WTC11 (cell line): ENCODE results near the gene COQ2. TPM values are rescaled to one million over a fixed set of nuclear protein-coding genes. Genes with fewer than 3 reads are reported as not detected.

ENCODE experiments used
- ATAC-seq: fragments of 200-7000 bp; cut with Tn5 transposase; 2 replicates; pipeline ENCODE4 v1.10.0; 2021; ENCODE audit warnings: mild to moderate bottlenecking, moderate library complexity
- CTCF ChIA-PET: fragments of 300-600 bp; sonication (Branson Sonifier 250); formaldehyde crosslinking; loops from one replicate; lab custom pipeline; 2021; ENCODE audit warnings: antibody characterized with exemption; lab: Charles Lee
- POLR2A ChIA-PET: fragments of 350-600 bp; sonication (Branson Sonifier 250); formaldehyde crosslinking; loops from one replicate; lab custom pipeline; 2021; ENCODE audit warnings: antibody characterized with exemption; lab: Charles Lee
- DNase-seq: peaks from one replicate; pipeline ENCODE4 v3.0.0; 2021; ENCODE audit warnings: low spot score
- H3K27ac Mint-ChIP-seq: 2 replicates; pipeline ENCODE4 v1.8.0; 2021; ENCODE audit warnings: mixed read lengths
- H3K27me3 Mint-ChIP-seq: 2 replicates; pipeline ENCODE4 v1.8.0; 2021; ENCODE audit warnings: low read depth, mild to moderate bottlenecking, moderate library complexity, mixed read lengths
- H3K36me3 Mint-ChIP-seq: 2 replicates; pipeline ENCODE4 v1.8.0; 2021; ENCODE audit warnings: mixed read lengths
- H3K4me1 Mint-ChIP-seq: 2 replicates; pipeline ENCODE4 v1.8.0; 2022; ENCODE audit warnings: mixed read lengths
- H3K4me3 Mint-ChIP-seq: 2 replicates; pipeline ENCODE4 v1.8.0; 2021; ENCODE audit warnings: mild to moderate bottlenecking, moderate library complexity, mixed read lengths
- H3K9me3 Mint-ChIP-seq: 2 replicates; pipeline ENCODE4 v1.8.0; 2021; ENCODE audit warnings: mixed read lengths
- ATF1 ChIP-seq: sonication (generic); formaldehyde crosslinking; IDR thresholded peaks from 2 replicates; pipeline ENCODE4 v1.8.1; 2023; ENCODE audit warnings: mild to moderate bottlenecking, moderate library complexity, missing genetic modification reagents
- CREB1 ChIP-seq: sonication (generic); formaldehyde crosslinking; IDR thresholded peaks from 2 replicates; pipeline ENCODE4 v1.8.0; 2023; ENCODE audit warnings: mild to moderate bottlenecking, missing genetic modification reagents
- CREM ChIP-seq: sonication (generic); formaldehyde crosslinking; IDR thresholded peaks from 2 replicates; pipeline ENCODE4 v1.8.1; 2022; ENCODE audit warnings: mild to moderate bottlenecking, missing genetic modification reagents, moderate library complexity
- ESRRA ChIP-seq: sonication (generic); formaldehyde crosslinking; IDR thresholded peaks from 2 replicates; pipeline ENCODE4 v1.8.1; 2022; ENCODE audit warnings: mild to moderate bottlenecking, missing genetic modification reagents, borderline replicate concordance
- ETV6 ChIP-seq: sonication (generic); formaldehyde crosslinking; IDR thresholded peaks from 2 replicates; pipeline ENCODE4 v1.8.1; 2022; ENCODE audit warnings: mild to moderate bottlenecking, missing genetic modification reagents
- FOXK1 ChIP-seq: sonication (generic); formaldehyde crosslinking; IDR thresholded peaks from 2 replicates; pipeline ENCODE4 v1.8.0; 2022; ENCODE audit warnings: mild to moderate bottlenecking, moderate library complexity, missing genetic modification reagents
- GTF2I ChIP-seq: fragments of 250-450 bp; sonication (Bioruptor Pico); conservative IDR thresholded peaks from 2 replicates; pipeline ENCODE4 v1.4.0; 2021; ENCODE audit warnings: mild to moderate bottlenecking
- IRF2 ChIP-seq: sonication (generic); formaldehyde crosslinking; IDR thresholded peaks from 2 replicates; pipeline ENCODE4 v1.8.0; 2022; ENCODE audit warnings: low read depth, missing genetic modification reagents, borderline replicate concordance
- JAZF1 ChIP-seq: fragments of 250-450 bp; sonication (Bioruptor Pico); IDR thresholded peaks from 2 replicates; pipeline ENCODE4 v1.9.0; 2021; ENCODE audit warnings: moderate library complexity, mild to moderate bottlenecking, inconsistent platforms
- JUN ChIP-seq: sonication (generic); formaldehyde crosslinking; IDR thresholded peaks from 2 replicates; pipeline ENCODE4 v1.8.0; 2023; ENCODE audit warnings: mild to moderate bottlenecking, missing genetic modification reagents
- NFATC4 ChIP-seq: fragments of 250-450 bp; sonication (Bioruptor Pico); IDR thresholded peaks from 2 replicates; pipeline ENCODE4 v1.9.0; 2021; ENCODE audit warnings: mild to moderate bottlenecking
- PRRX2 ChIP-seq: fragments of 250-450 bp; sonication (Bioruptor Pico); IDR thresholded peaks from 2 replicates; pipeline ENCODE4 v1.8.0; 2021; ENCODE audit warnings: mild to moderate bottlenecking
- TCF7 ChIP-seq: sonication (generic); formaldehyde crosslinking; IDR thresholded peaks from 2 replicates; pipeline ENCODE4 v1.8.0; 2022; ENCODE audit warnings: mild to moderate bottlenecking, low read depth, missing genetic modification reagents, moderate library complexity
- TEAD1 ChIP-seq: sonication (generic); formaldehyde crosslinking; IDR thresholded peaks from 2 replicates; pipeline ENCODE4 v1.8.0; 2022; ENCODE audit warnings: mild to moderate bottlenecking, missing genetic modification reagents
- TEAD4 ChIP-seq: sonication (generic); formaldehyde crosslinking; IDR thresholded peaks from 2 replicates; pipeline ENCODE4 v1.8.0; 2022; ENCODE audit warnings: mild to moderate bottlenecking, missing genetic modification reagents
- ZNF423 ChIP-seq: fragments of 250-450 bp; sonication (Bioruptor Pico); IDR thresholded peaks from 2 replicates; pipeline ENCODE4 v2.1.2; 2022; ENCODE audit warnings: mild to moderate bottlenecking, moderate library complexity
- ZNF671 ChIP-seq: fragments of 250-450 bp; sonication (Bioruptor Pico); IDR thresholded peaks from 2 replicates; pipeline ENCODE4 v1.8.0; 2021; ENCODE audit warnings: mild to moderate bottlenecking
- total RNA-seq: library from RNA; stranded (reverse); gene quantifications from 3 replicates; pipeline ENCODE4 v1.2.3, GENCODE V29; 2021
- TF ChIP-seq, protein P1 (sequence below): sonication (generic); formaldehyde crosslinking; IDR thresholded peaks from 2 replicates; pipeline ENCODE4 v1.8.1; 2023; ENCODE audit warnings: mild to moderate bottlenecking, missing genetic modification reagents, borderline replicate concordance
- TF ChIP-seq, protein P2 (sequence below): sonication (generic); formaldehyde crosslinking; IDR thresholded peaks from 2 replicates; pipeline ENCODE4 v1.8.1; 2022; ENCODE audit warnings: mild to moderate bottlenecking, moderate library complexity, missing genetic modification reagents
- TF ChIP-seq, protein P3 (sequence below): sonication (generic); formaldehyde crosslinking; IDR thresholded peaks from 2 replicates; pipeline ENCODE4 v1.8.0; 2022; ENCODE audit warnings: mild to moderate bottlenecking, missing genetic modification reagents
- TF ChIP-seq, protein P4 (sequence below): sonication (generic); formaldehyde crosslinking; IDR thresholded peaks from 2 replicates; pipeline ENCODE4 v1.8.0; 2022; ENCODE audit warnings: mild to moderate bottlenecking, missing genetic modification reagents
- TF ChIP-seq, protein P5 (sequence below): sonication (generic); formaldehyde crosslinking; IDR thresholded peaks from 2 replicates; pipeline ENCODE4 v1.8.0; 2023; ENCODE audit warnings: missing genetic modification reagents

Gene COQ2
- total RNA-seq, 1 experiment from 2014 or later = 21.6 TPM

DNA sequence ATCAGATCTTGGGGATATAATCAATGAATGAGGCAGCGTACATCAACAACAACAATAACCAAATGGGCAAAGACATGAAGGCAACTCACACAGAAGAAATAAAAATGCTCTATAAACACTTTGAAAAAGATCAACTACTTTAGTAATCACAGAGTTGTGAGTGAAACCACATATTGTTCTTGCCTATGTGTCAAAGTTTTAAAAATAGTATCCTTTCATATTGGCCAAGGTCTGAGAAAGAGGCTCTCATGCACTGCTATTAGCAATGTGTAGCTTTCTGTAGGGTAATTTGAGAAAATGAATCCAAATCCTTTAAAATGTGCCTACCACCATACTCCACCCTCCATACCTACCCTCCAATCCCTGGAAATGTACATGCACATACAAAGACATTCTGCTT is 25.0 kb downstream of the COQ2 start:
- peaks cover 9% of the 10 kb centered on the region; the same call in 1 of the 2 replicates for H3K36me3 Mint-ChIP-seq
- no peaks in the 10 kb centered on the region for H3K4me1 Mint-ChIP-seq
- TF ChIP-seq, protein P1, sequence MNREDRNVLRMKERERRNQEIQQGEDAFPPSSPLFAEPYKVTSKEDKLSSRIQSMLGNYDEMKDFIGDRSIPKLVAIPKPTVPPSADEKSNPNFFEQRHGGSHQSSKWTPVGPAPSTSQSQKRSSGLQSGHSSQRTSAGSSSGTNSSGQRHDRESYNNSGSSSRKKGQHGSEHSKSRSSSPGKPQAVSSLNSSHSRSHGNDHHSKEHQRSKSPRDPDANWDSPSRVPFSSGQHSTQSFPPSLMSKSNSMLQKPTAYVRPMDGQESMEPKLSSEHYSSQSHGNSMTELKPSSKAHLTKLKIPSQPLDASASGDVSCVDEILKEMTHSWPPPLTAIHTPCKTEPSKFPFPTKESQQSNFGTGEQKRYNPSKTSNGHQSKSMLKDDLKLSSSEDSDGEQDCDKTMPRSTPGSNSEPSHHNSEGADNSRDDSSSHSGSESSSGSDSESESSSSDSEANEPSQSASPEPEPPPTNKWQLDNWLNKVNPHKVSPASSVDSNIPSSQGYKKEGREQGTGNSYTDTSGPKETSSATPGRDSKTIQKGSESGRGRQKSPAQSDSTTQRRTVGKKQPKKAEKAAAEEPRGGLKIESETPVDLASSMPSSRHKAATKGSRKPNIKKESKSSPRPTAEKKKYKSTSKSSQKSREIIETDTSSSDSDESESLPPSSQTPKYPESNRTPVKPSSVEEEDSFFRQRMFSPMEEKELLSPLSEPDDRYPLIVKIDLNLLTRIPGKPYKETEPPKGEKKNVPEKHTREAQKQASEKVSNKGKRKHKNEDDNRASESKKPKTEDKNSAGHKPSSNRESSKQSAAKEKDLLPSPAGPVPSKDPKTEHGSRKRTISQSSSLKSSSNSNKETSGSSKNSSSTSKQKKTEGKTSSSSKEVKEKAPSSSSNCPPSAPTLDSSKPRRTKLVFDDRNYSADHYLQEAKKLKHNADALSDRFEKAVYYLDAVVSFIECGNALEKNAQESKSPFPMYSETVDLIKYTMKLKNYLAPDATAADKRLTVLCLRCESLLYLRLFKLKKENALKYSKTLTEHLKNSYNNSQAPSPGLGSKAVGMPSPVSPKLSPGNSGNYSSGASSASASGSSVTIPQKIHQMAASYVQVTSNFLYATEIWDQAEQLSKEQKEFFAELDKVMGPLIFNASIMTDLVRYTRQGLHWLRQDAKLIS (CRISPR knock-in tag) = no peak
- TF ChIP-seq, protein P2, sequence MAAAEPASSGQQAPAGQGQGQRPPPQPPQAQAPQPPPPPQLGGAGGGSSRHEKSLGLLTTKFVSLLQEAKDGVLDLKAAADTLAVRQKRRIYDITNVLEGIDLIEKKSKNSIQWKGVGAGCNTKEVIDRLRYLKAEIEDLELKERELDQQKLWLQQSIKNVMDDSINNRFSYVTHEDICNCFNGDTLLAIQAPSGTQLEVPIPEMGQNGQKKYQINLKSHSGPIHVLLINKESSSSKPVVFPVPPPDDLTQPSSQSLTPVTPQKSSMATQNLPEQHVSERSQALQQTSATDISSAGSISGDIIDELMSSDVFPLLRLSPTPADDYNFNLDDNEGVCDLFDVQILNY (CRISPR knock-in tag) = no peak
- TF ChIP-seq ZNF423 (CRISPR knock-in tag) (no peak), FOXK1 (CRISPR knock-in tag) (no peak), ATF1 (CRISPR knock-in tag) (no peak), ETV6 (CRISPR knock-in tag) (no peak), CREB1 (CRISPR knock-in tag) (no peak), IRF2 (CRISPR knock-in tag) (no peak), JAZF1 (CRISPR knock-in tag) (no peak), CREM (no peak), ZNF671 (CRISPR knock-in tag) (no peak), JUN (CRISPR knock-in tag) (no peak), NFATC4 (CRISPR knock-in tag) (no peak)
- TF ChIP-seq, protein P3, sequence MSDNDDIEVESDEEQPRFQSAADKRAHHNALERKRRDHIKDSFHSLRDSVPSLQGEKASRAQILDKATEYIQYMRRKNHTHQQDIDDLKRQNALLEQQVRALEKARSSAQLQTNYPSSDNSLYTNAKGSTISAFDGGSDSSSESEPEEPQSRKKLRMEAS = no peak
- TF ChIP-seq, protein P4, sequence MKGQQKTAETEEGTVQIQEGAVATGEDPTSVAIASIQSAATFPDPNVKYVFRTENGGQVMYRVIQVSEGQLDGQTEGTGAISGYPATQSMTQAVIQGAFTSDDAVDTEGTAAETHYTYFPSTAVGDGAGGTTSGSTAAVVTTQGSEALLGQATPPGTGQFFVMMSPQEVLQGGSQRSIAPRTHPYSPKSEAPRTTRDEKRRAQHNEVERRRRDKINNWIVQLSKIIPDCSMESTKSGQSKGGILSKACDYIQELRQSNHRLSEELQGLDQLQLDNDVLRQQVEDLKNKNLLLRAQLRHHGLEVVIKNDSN (CRISPR knock-in tag) = no peak
- H3K4me3 Mint-ChIP-seq = no peak overlapping the region
- no peak overlapping the region for H3K27ac Mint-ChIP-seq
- no peak for DNase-seq
- POLR2A ChIA-PET = no interaction called here
- H3K27me3 Mint-ChIP-seq = no peaks in the 10 kb centered on the region
- no peak for ATAC-seq
- CTCF ChIA-PET = interaction anchor here (1.1 kb wide), 1 partner anchor 186 kb away, joined by 4 read pairs; no protein-coding TSS in a partner anchor
- H3K9me3 Mint-ChIP-seq = no peaks in the 10 kb centered on the region

DNA sequence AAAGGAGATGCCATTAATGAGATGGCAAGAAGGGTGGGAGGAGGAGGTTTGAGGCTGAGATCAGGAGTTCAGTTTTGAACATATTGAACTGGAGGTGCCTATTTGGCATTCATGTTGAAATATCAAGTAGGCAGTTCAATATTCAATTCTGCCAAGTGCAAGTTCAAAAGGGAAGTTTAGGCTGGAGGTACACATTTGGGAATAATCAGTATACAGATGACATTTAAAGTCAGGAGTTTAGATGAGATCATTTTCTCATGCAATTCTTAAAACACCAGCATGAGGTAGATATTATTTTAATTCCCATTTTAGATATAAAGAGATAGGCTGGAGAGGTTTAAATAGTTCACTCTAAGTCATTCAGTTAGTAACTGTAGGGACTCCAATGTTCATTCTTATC is 26.1 kb downstream of the COQ2 start:
- no peaks in the 10 kb centered on the region for H3K9me3 Mint-ChIP-seq
- H3K36me3 Mint-ChIP-seq = peaks cover 9% of the 10 kb centered on the region; the same call in 1 of the 2 replicates
- no peak for DNase-seq
- no peak for TF ChIP-seq TEAD4
- no peak for TF ChIP-seq GTF2I (CRISPR knock-in tag)
- TF ChIP-seq ESRRA (CRISPR knock-in tag) = no peak
- no peak for TF ChIP-seq PRRX2 (CRISPR knock-in tag)
- TF ChIP-seq TCF7 = no peak
- no peak for TF ChIP-seq CREB1 (CRISPR knock-in tag)
- TF ChIP-seq, protein P5, sequence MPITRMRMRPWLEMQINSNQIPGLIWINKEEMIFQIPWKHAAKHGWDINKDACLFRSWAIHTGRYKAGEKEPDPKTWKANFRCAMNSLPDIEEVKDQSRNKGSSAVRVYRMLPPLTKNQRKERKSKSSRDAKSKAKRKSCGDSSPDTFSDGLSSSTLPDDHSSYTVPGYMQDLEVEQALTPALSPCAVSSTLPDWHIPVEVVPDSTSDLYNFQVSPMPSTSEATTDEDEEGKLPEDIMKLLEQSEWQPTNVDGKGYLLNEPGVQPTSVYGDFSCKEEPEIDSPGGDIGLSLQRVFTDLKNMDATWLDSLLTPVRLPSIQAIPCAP (CRISPR knock-in tag) = no peak
- TF ChIP-seq TEAD1 = no peak
- TF ChIP-seq, all 79 proteins: peak for 0
- no peak for ATAC-seq
- no peak overlapping the region for H3K27ac Mint-ChIP-seq
- H3K4me3 Mint-ChIP-seq = no peak overlapping the region
- no peaks in the 10 kb centered on the region for H3K27me3 Mint-ChIP-seq
- CTCF ChIA-PET = interaction anchor here (1.1 kb wide), 1 partner anchor 185 kb away, joined by 4 read pairs; no protein-coding TSS in a partner anchor
- H3K4me1 Mint-ChIP-seq = no peaks in the 10 kb centered on the region
- POLR2A ChIA-PET = no interaction called here
